ENCODE results near the gene MAP4K3.

The MAP4K3 gene

DNA sequence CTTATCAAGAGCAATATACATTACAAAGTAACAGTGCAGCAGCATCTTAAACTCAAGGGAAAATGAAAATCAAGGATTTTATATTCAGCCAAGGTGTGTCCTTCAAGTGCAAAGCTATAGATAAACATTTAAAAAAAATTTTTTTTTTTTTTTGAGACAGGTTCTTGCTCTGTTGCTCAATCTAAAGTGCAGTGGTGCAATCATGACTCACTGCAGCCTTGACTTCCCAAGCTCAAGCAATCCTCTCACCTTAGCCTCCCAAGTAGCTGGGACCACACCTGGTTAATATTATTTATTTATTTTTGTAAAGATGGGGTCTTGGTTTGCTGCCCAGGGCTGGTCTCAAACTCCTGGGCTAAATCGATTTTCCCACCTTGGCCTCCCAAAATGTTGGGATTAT is 202.3 kb downstream of the MAP4K3 start:
- TF ChIP-seq, protein P1, sequence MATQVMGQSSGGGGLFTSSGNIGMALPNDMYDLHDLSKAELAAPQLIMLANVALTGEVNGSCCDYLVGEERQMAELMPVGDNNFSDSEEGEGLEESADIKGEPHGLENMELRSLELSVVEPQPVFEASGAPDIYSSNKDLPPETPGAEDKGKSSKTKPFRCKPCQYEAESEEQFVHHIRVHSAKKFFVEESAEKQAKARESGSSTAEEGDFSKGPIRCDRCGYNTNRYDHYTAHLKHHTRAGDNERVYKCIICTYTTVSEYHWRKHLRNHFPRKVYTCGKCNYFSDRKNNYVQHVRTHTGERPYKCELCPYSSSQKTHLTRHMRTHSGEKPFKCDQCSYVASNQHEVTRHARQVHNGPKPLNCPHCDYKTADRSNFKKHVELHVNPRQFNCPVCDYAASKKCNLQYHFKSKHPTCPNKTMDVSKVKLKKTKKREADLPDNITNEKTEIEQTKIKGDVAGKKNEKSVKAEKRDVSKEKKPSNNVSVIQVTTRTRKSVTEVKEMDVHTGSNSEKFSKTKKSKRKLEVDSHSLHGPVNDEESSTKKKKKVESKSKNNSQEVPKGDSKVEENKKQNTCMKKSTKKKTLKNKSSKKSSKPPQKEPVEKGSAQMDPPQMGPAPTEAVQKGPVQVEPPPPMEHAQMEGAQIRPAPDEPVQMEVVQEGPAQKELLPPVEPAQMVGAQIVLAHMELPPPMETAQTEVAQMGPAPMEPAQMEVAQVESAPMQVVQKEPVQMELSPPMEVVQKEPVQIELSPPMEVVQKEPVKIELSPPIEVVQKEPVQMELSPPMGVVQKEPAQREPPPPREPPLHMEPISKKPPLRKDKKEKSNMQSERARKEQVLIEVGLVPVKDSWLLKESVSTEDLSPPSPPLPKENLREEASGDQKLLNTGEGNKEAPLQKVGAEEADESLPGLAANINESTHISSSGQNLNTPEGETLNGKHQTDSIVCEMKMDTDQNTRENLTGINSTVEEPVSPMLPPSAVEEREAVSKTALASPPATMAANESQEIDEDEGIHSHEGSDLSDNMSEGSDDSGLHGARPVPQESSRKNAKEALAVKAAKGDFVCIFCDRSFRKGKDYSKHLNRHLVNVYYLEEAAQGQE (IDR thresholded peaks at IDR 0.05; ENCODE audit: insufficient read depth in 1 of 2, low read depth in 2 of 2, low read length in 2 of 2): no peak
- TF ChIP-seq POLR2AphosphoS5 (IDR thresholded peaks at IDR 0.05; ENCODE audit: low read depth, low read length) (no peak), TAF1 (IDR thresholded peaks at IDR 0.05; ENCODE audit: borderline replicate concordance, insufficient read depth, low read length) (no peak), FOXP2 (optimal IDR thresholded peaks at IDR 0.05; ENCODE audit: borderline replicate concordance, extremely low read depth, extremely low read length, insufficient read depth) (no peak), SIN3A (IDR thresholded peaks at IDR 0.05; ENCODE audit: borderline replicate concordance, insufficient read depth, low read length) (no peak)

DNA sequence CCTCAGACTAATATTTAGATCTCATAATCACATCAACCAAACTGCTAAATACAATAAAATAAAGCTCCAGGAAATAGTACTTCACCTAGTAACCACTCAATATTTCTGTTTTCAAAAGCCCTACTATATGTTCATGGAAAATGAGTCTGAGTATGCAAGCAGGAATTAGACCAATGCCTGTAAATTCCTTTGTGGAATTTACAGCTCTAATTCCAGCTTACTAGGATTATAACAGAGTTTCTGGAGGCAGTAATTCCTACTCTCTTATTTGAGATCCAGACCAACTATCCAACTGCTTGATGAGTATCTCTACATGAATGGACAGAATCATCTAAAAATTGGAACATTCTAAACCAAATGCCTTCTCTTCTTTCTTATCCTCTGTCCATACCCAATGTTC is 204.9 kb downstream of the MAP4K3 start:
- no peak for TF ChIP-seq FOXP2 (optimal IDR thresholded peaks at IDR 0.05; ENCODE audit: borderline replicate concordance, extremely low read depth, extremely low read length, insufficient read depth)
- TF ChIP-seq POLR2AphosphoS5 (IDR thresholded peaks at IDR 0.05; ENCODE audit: low read depth, low read length): no peak

DNA sequence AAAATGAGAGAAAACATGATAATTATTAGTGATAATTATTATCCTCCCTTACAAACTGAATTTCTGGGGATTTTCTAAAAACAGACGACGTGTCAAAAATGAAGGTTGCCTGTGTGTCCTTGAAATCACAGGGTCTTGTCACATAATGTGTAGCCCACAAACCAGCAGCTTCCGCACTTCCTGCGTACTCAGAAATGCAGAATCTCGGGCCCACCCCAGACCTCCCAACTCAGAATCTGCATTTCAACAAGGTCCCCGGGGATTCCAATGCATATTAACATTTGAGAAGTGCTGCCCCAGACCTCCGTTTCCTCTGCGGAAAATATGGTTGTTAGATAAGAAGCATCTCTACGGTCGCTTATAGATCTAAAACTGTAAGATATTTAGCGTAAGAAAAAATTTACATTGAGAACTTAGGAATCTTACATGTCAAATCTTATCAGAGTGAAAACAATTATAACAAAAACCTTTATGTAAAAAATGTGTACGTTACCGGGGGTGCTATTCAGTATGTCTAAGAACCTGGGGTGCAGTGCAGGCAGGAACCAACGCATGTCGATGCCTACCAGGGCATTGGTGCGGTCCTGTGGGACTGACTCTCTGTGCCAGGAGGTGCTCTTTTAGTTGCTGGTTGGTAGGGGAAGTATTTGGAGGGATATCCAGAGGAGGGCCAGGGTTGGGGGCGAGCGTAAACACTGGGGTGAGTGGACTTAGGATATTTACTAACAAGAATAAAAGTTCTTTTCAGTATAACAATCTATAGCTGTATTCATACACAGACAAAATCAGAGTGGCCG is 208.5 kb downstream of the MAP4K3 start:
- TF ChIP-seq, protein P1 (IDR thresholded peaks at IDR 0.05; ENCODE audit: insufficient read depth in 1 of 2, low read depth in 2 of 2, low read length in 2 of 2): no peak

DNA sequence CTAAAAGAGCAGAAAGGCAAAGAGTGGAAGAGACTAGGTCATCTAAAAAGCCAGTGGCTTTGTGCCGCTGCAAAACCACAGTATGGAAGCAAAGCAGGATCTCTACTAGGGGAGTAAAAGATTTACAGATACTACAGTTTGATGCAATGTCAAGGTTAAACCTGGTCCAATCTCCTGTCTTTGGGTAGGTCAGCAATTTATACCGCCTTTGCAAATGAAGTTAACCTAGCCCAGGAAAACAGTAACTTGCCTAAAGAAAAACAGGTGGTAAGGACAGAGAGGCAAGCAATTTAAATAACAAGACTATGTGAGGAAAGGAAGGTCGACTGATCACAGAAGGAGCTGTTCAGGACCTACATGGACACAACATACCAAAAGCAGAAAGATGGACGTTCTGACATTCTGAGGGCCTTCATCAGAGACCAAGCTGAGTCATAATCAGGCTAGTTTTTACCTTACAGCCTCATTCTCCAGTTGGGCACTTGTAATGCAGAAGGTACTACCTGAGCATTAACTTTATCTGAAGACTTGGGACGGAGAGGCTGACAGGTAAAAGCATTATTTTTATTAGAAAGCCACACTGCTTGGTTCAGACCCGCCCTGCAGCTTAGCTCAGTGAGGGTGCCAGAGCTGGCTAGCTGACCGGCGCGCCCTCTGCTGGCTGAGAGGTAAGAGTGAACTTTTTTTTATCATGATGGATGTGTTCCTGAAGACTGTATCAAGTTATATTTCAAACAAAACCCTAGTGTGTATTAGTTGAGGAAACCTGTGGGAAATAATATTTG is 209.3 kb downstream of the MAP4K3 start:
- TF ChIP-seq, protein P1 (IDR thresholded peaks at IDR 0.05; ENCODE audit: insufficient read depth in 1 of 2, low read depth in 2 of 2, low read length in 2 of 2): no peak
- TF ChIP-seq SIN3A (IDR thresholded peaks at IDR 0.05; ENCODE audit: borderline replicate concordance, insufficient read depth, low read length) (no peak), POLR2AphosphoS5 (IDR thresholded peaks at IDR 0.05; ENCODE audit: low read depth, low read length) (no peak), TAF1 (IDR thresholded peaks at IDR 0.05; ENCODE audit: borderline replicate concordance, insufficient read depth, low read length) (no peak), FOXP2 (optimal IDR thresholded peaks at IDR 0.05; ENCODE audit: borderline replicate concordance, extremely low read depth, extremely low read length, insufficient read depth) (no peak)

DNA sequence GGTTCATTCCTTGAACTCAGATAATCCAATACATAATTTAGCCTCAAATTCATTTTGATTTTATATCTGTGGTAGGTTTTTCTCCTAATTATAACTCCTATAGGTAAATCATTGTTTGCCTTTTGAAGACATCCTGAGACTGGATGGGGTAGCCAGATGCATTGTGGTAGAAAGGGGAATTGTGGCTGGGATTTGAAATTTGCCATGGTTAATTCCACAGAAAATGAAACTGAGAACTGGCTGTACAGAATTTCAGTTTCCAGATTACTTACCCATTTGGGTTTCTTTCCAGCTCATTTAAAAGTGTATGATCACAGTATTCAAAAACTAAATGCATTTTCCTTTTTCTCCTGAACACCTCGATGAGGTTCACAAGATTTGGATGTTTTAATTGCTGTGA is 211.5 kb downstream of the MAP4K3 start:
- no peak for TF ChIP-seq FOXP2 (optimal IDR thresholded peaks at IDR 0.05; ENCODE audit: borderline replicate concordance, extremely low read depth, extremely low read length, insufficient read depth)
- no peak for TF ChIP-seq POLR2AphosphoS5 (IDR thresholded peaks at IDR 0.05; ENCODE audit: low read depth, low read length)
- TF ChIP-seq, protein P1 (IDR thresholded peaks at IDR 0.05; ENCODE audit: insufficient read depth in 1 of 2, low read depth in 2 of 2, low read length in 2 of 2): no peak
- no peak for TF ChIP-seq TAF1 (IDR thresholded peaks at IDR 0.05; ENCODE audit: borderline replicate concordance, insufficient read depth, low read length)
- TF ChIP-seq SIN3A (IDR thresholded peaks at IDR 0.05; ENCODE audit: borderline replicate concordance, insufficient read depth, low read length): no peak
